Coronary artery (tissue), 2 donors: Measurements from ENCODE around the gene TSEN54.

Experiments used
- DNase-seq: peaks from one replicate; pipeline ENCODE4 v3.0.0-alpha.2; 2017; ENCODE audit warnings: low spot score
- H3K27ac ChIP-seq, 2 donors: fragments of 200-600 bp; sonication (generic); one replicate each; pipeline ENCODE4 v1.5.1; 2016 to 2019
- H3K4me3 ChIP-seq: fragments of 200-600 bp; sonication (generic); 2 replicates; pipeline ENCODE4 v1.5.1; 2016; ENCODE audit warnings: mild to moderate bottlenecking, moderate library complexity
- TF ChIP-seq, protein P1 (sequence below): fragments of 200-600 bp; sonication (generic); IDR thresholded peaks from one replicate; pipeline ENCODE4 v1.5.1; 2019; ENCODE audit warnings: antibody characterized with exemption

The TSEN54 gene

DNA sequence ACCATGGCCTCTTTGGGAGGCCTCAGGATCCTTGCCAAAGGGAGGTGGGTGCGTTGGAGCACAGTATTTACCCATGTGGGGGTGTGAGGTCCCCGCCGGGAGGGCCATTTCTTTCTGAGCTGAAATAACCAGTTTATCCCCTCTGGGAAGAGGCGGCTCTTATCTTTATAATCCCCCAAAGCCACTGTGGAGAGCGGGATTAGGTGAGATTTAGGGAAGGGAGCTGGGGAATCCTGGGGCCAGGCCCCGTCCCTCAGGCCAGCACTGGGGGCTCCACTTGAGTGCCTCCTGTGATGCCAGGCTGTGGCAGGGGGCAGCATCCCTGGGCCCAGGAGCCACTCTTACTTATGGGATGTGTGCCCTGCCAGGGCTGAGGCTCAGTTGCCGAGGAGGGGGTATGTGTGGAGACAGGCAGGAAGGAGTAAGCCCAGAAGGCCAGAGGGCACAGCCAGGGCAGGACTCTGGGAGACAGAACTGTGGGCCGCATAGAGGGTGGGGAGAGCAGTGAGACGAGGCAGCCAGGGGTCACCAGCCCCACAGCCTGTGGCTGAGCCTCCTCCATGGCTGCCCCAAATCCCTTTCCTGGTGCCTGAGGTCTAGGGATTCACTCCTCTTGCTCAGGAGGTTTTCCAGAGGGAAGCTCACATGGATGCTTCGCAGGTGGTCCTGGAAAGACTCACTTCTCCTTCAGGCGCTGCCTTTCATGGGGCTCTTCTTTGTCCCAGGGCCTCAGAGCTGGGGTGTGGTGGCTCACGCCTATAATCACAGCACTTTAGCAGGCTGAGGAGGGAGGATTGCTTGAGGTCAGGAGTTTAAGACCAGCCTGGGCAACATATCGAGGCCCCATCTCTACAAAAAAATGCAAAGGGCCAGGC is 34.9 kb upstream of the TSEN54 start:
- DNase-seq = no peak
- TF ChIP-seq, protein P1, sequence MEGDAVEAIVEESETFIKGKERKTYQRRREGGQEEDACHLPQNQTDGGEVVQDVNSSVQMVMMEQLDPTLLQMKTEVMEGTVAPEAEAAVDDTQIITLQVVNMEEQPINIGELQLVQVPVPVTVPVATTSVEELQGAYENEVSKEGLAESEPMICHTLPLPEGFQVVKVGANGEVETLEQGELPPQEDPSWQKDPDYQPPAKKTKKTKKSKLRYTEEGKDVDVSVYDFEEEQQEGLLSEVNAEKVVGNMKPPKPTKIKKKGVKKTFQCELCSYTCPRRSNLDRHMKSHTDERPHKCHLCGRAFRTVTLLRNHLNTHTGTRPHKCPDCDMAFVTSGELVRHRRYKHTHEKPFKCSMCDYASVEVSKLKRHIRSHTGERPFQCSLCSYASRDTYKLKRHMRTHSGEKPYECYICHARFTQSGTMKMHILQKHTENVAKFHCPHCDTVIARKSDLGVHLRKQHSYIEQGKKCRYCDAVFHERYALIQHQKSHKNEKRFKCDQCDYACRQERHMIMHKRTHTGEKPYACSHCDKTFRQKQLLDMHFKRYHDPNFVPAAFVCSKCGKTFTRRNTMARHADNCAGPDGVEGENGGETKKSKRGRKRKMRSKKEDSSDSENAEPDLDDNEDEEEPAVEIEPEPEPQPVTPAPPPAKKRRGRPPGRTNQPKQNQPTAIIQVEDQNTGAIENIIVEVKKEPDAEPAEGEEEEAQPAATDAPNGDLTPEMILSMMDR = no peak
- Histone ChIP-seq H3K27ac (peak overlapping the region in 1 of 2 donors; percentile 70), H3K4me3 (no peak overlapping the region)

- DNase-seq = no peak
- Histone ChIP-seq H3K4me3 (no peak overlapping the region), H3K27ac (peak overlapping the region in 1 of 2 donors; percentile 70)
- TF ChIP-seq, protein P1 = no peak
These were observed 34.0 kb upstream of the TSEN54 start for GRCh38 chr17:75482098-75482942.

- no peak overlapping the region for H3K4me3 ChIP-seq
These were observed 30.6 kb upstream of the TSEN54 start for GRCh38 chr17:75485688-75486087.

GRCh38 chr17:75486151-75486550 is 30.2 kb upstream of the TSEN54 start:
- Histone ChIP-seq H3K27ac (peak overlapping the region in 1 of 2 donors; percentile 17), H3K4me3 (no peak overlapping the region)
- TF ChIP-seq, protein P1 = no peak
- peak; percentile 67 for DNase-seq

More at GRCh38 chr17:75485688-75486087, 30.6 kb upstream of the TSEN54 start:
- peak overlapping the region in 1 of 2 donors; percentile 17 for H3K27ac ChIP-seq
- TF ChIP-seq, protein P1 = no peak
- peak; percentile 68 for DNase-seq

GRCh38 chr17:75486951-75487350 is 29.4 kb upstream of the TSEN54 start:
- no peak overlapping the region for H3K4me3 ChIP-seq
- no peak for DNase-seq
- H3K27ac ChIP-seq = peak overlapping the region in 1 of 2 donors; percentile 17
- TF ChIP-seq, protein P1 = no peak

GRCh38 chr17:75487351-75488070 is 28.8 kb upstream of the TSEN54 start:
- Histone ChIP-seq H3K4me3 (no peak overlapping the region), H3K27ac (peak overlapping the region in 1 of 2 donors; percentile 17)
- DNase-seq = peak; percentile 70
- TF ChIP-seq, protein P1 = no peak
